Peyer's patch (tissue), 4 donors: ENCODE data around the gene KCNJ5. TPM values are rescaled to one million over a fixed set of nuclear protein-coding genes. Genes with fewer than 3 reads are reported as not detected.

Experiments
- DNase-seq, 3 donors: peaks; one replicate each; pipeline ENCODE4 v3.0.0-alpha.2; 2017 to 2019
- H3K27ac ChIP-seq, 4 donors: fragments of 200-600 bp; sonication (generic); one replicate each; pipeline ENCODE4 v1.5.1; 2016 to 2019
- H3K27me3 ChIP-seq, 2 donors: fragments of 200-600 bp; sonication (generic); one replicate each; pipeline ENCODE4 v1.5.1; 2019
- H3K36me3 ChIP-seq, 3 donors: fragments of 200-600 bp; sonication (generic); one replicate each; pipeline ENCODE4 v1.5.1; 2016 to 2019
- H3K4me1 ChIP-seq, 4 donors: fragments of 200-600 bp; sonication (generic); one replicate each; pipeline ENCODE4 v1.5.1; 2016 to 2019
- H3K4me3 ChIP-seq, 4 donors: fragments of 200-600 bp; sonication (generic); 1 replicate in 3 of 4; 2 replicates in 1 of 4; pipeline ENCODE4 v1.5.1; 2016 to 2019; ENCODE audit warnings: mild to moderate bottlenecking in 1 of 4
- H3K9me3 ChIP-seq, 4 donors: fragments of 200-600 bp; sonication (generic); one replicate each; pipeline ENCODE4 v1.5.1; 2016 to 2019; ENCODE audit warnings: mild to moderate bottlenecking in 1 of 4
- CTCF ChIP-seq, 6 experiments: fragments of 450-650 bp in 4 of 6; fragments of 200-600 bp in 2 of 6; sonication (generic) in 1 of 6; IDR thresholded peaks; one replicate each; pipeline ENCODE4 v1.5.1; 2017 to 2019; ENCODE audit warnings: antibody characterized with exemption in 6 of 6, mild to moderate bottlenecking in 3 of 6, moderate library complexity in 1 of 6
- POLR2A ChIP-seq, 2 donors: fragments of 450-650 bp; IDR thresholded peaks; one replicate each; pipeline ENCODE4 v1.5.1; 2017; ENCODE audit warnings: antibody characterized with exemption in 2 of 2, mild to moderate bottlenecking in 2 of 2, moderate library complexity in 2 of 2
- total RNA-seq, 4 donors: library from RNA; depleted of rRNA; stranded (reverse); fragments of >200 nt; gene quantifications; one replicate each; pipeline ENCODE4 v1.1.0, GENCODE V29; 2016

The KCNJ5 gene
- total RNA-seq, 4 donors from 2014 or later, result 1.6 TPM; not detected in 3

GRCh38 chr11:128909438-128910125, 18.4 kb downstream of the KCNJ5 start:
- no peak for DNase-seq
- Histone ChIP-seq H3K36me3 (no peaks in the 10 kb centered on the region), H3K4me3 (no peak overlapping the region), H3K9me3 (no peaks in the 10 kb centered on the region), H3K27me3 (no peaks in the 10 kb centered on the region), H3K4me1 (peaks cover 0 to 22% (median 3%) of the 10 kb centered on the region in 4 donors), H3K27ac (no peak overlapping the region)
- TF ChIP-seq POLR2A (IDR thresholded peaks at IDR 0.05) (no peak), CTCF (IDR thresholded peaks at IDR 0.05) (no peak)

GRCh38 chr11:128910576-128910975, 19.4 kb downstream of the KCNJ5 start:
- no peaks in the 10 kb centered on the region for H3K9me3 ChIP-seq
- H3K27ac ChIP-seq, result no peak overlapping the region
- no peaks in the 10 kb centered on the region for H3K36me3 ChIP-seq
- no peaks in the 10 kb centered on the region for H3K27me3 ChIP-seq
- DNase-seq, result no peak
- TF ChIP-seq POLR2A (IDR thresholded peaks at IDR 0.05), result no peak
- H3K4me3 ChIP-seq, result no peak overlapping the region
- H3K4me1 ChIP-seq, result peaks cover 0 to 14% (median 0%) of the 10 kb centered on the region in 4 donors

DNA sequence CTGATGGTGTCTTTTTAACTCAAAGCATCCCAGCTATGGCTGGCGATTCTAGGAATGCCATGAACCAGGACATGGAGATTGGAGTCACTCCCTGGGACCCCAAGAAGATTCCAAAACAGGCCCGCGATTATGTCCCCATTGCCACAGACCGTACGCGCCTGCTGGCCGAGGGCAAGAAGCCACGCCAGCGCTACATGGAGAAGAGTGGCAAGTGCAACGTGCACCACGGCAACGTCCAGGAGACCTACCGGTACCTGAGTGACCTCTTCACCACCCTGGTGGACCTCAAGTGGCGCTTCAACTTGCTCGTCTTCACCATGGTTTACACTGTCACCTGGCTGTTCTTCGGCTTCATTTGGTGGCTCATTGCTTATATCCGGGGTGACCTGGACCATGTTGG, 20.1 kb downstream of the KCNJ5 start:
- Histone ChIP-seq H3K4me1 (peaks cover 0 to 9% (median 0%) of the 10 kb centered on the region in 4 donors), H3K27ac (no peak overlapping the region), H3K27me3 (no peaks in the 10 kb centered on the region), H3K36me3 (no peaks in the 10 kb centered on the region), H3K9me3 (no peaks in the 10 kb centered on the region), H3K4me3 (no peak overlapping the region)
- no peak for DNase-seq
- TF ChIP-seq POLR2A (IDR thresholded peaks at IDR 0.05), result no peak
- TF ChIP-seq CTCF (IDR thresholded peaks at IDR 0.05), result no peak

GRCh38 chr11:128911701-128912100, 20.5 kb downstream of the KCNJ5 start:
- Histone ChIP-seq H3K4me3 (no peak overlapping the region), H3K4me1 (peaks cover 0 to 9% (median 0%) of the 10 kb centered on the region in 4 donors), H3K27ac (no peak overlapping the region), H3K36me3 (no peaks in the 10 kb centered on the region), H3K27me3 (no peaks in the 10 kb centered on the region), H3K9me3 (no peaks in the 10 kb centered on the region)
- no peak for DNase-seq
- no peak for TF ChIP-seq CTCF (IDR thresholded peaks at IDR 0.05)
- no peak for TF ChIP-seq POLR2A (IDR thresholded peaks at IDR 0.05)

- Histone ChIP-seq H3K27me3 (no peaks in the 10 kb centered on the region), H3K4me1 (peaks cover 0 to 6% (median 0%) of the 10 kb centered on the region in 4 donors), H3K27ac (no peak overlapping the region), H3K36me3 (no peaks in the 10 kb centered on the region), H3K4me3 (no peak overlapping the region), H3K9me3 (no peaks in the 10 kb centered on the region)
- TF ChIP-seq POLR2A (IDR thresholded peaks at IDR 0.05) (no peak), CTCF (IDR thresholded peaks at IDR 0.05) (no peak)
- DNase-seq, result no peak
Observed at GRCh38 chr11:128913806-128914205, 22.6 kb downstream of the KCNJ5 start.

- TF ChIP-seq POLR2A (IDR thresholded peaks at IDR 0.05) (no peak), CTCF (IDR thresholded peaks at IDR 0.05) (no peak)
- Histone ChIP-seq H3K4me3 (no peak overlapping the region), H3K27ac (no peak overlapping the region), H3K36me3 (no peaks in the 10 kb centered on the region), H3K9me3 (no peaks in the 10 kb centered on the region), H3K4me1 (no peaks in the 10 kb centered on the region), H3K27me3 (no peaks in the 10 kb centered on the region)
- no peak for DNase-seq
Observed at GRCh38 chr11:128914216-128915148, 23.3 kb downstream of the KCNJ5 start.
